HTERT RPE-1 (cell line): ENCODE measurements around the gene LRIG3.

ENCODE experiments used
- in situ Hi-C: fragments of 300-500 bp; cut with MboI; formaldehyde crosslinking; loops from 4 replicates; pipeline ENCODE4 v1.14.3; 2020; ENCODE audit warnings: low sequenced_read_pairs

Gene LRIG3

DNA sequence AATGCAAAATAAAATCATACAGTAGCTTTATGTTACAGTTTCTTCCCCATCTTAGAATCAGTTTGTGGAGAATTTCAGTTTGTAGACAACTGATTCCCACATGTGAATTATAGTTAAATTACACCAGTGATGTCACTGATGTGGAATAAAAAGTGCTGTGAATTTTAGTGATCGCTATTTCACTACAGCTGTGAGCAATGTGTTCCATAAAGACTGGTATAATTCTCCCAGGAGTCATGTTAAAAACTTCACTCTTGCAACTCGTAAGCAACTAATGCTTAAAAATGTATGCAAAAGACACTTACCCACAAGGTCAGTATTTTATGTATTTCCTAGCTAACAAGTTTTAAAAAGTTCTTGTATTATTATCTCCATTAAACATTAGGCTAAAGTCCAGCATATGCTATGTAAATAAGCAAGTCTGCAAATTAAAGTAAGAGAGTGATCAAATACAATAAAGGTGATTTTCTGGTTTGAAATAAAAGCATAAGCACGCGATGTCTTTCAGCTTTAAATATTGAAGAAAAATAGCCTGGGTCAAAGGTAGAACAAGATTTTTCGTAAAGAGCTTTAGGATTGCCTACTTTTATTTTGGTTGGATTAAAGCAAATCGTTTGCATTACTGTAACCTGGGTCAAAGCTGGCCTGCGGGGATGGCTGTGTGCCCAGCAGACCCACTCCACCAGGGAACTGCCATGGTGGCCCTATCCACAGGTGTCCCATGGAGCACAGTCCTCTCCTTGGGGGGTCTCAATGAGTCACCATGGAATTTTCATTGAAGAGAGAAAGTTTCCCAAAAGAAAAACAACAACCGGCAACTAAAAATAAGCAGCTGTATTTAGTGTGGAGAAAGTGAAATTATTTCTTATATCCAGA is 12.7 kb upstream of the LRIG3 start:
- in situ Hi-C loops = no loop called here

DNA sequence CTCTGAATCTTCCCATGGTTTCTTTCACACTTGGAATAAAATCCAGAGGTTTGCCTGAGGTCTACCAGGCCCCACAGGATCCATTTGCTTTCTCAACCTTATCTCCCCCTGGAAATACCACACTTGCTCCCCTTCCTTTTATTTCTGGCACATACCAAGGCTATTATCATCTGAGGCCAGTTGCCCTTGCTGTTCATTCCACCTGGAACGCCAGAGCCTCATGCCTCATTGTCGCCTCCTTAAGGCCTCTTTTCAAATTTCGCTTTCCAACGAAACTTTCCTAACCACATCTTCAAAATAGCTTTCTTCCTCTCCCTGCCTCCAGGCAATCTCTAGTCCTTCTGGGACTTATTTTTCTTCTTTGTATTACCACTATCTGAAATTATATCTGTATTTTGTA is 11.2 kb upstream of the LRIG3 start:
- in situ Hi-C loops = no loop called here

GRCh38 chr12:58930770-58931324 is 10.5 kb upstream of the LRIG3 start:
- in situ Hi-C loops = no loop called here

DNA sequence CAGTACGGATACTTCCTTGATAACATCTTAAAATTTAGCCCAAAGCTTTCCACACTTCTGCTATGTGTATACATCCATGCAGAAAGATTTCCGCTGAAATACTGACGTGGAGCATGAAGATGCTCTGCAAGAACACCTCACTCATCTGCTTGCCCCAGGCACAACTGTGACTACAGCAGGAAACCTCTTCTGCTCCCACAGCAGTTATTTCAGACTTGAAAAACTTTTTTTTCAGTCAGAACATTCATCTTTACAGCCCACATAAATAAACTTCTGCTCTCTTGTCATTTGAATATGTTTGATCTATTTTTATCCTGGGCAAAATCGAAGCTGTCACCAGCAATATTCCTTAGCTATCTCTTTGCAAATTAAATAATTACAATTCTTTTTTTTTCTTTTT is 6.8 kb upstream of the LRIG3 start:
- in situ Hi-C loops = no loop called here

DNA sequence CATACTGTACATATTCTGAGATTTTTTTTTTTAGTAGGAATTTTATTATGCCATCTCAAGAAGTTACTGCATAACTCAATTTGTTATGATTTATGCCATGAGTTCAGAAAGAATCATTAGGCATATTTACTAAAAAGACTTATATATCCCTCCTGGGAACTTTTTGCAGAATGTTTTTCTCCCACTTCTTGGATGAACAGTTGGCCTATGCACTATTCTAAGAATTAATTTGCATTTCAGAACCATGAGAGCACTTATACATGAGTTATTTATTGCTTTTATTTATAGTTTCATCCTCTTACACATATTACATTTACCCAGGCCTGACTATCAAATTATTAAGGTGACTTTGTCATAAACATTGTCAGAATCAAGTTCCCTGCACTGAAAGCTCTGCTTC is 6.3 kb upstream of the LRIG3 start:
- in situ Hi-C loops = no loop called here

- in situ Hi-C loops = no loop called here
Measured at GRCh38 chr12:58925751-58926150, 5.4 kb upstream of the LRIG3 start.

DNA sequence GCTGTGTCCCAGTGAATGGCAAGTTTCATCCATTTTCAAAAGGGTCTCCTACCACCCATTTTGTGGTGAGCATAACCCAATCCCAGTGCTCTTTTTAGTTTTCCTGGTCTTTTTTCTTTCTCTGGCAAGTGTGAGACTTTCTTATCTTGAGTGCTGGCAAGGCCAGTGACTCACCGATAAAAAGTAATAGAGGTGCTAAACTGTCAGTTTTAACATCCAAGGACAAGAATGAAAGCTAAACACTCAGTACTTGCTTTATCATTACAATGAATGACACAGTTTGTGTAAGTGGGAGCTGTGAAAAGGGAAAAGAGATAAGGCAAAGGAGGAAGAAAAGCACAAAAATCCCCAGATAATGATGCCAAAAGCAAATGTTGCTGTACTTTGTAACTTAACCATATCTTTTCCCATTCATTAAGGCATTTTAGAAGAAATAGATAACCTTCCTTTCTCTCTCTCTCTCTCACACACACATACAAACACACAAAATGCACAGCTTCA is 4.9 kb upstream of the LRIG3 start:
- in situ Hi-C loops = no loop called here

DNA sequence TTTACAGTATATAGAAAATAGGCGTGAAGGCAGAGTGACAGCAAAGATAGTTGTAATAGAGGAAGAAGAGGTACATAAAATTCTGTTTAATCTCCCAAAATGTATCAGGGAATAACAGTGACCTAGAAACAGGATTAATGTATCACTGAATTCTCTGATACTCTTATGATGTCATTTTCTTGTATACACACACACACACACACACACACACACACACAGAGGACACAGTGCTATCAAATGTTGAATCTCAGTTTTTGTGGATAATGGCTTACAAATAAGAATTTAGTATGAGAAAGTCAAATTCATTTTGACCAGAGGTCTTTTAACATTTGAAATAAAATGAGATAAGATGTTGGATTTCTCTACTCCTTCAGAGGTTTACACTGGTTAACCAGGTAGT is 4.3 kb upstream of the LRIG3 start:
- in situ Hi-C loops = no loop called here

GRCh38 chr12:58923781-58924180 is 3.5 kb upstream of the LRIG3 start:
- in situ Hi-C loops = no loop called here

- in situ Hi-C loops = no loop called here
Measured at GRCh38 chr12:58922849-58923248, 2.5 kb upstream of the LRIG3 start.

DNA sequence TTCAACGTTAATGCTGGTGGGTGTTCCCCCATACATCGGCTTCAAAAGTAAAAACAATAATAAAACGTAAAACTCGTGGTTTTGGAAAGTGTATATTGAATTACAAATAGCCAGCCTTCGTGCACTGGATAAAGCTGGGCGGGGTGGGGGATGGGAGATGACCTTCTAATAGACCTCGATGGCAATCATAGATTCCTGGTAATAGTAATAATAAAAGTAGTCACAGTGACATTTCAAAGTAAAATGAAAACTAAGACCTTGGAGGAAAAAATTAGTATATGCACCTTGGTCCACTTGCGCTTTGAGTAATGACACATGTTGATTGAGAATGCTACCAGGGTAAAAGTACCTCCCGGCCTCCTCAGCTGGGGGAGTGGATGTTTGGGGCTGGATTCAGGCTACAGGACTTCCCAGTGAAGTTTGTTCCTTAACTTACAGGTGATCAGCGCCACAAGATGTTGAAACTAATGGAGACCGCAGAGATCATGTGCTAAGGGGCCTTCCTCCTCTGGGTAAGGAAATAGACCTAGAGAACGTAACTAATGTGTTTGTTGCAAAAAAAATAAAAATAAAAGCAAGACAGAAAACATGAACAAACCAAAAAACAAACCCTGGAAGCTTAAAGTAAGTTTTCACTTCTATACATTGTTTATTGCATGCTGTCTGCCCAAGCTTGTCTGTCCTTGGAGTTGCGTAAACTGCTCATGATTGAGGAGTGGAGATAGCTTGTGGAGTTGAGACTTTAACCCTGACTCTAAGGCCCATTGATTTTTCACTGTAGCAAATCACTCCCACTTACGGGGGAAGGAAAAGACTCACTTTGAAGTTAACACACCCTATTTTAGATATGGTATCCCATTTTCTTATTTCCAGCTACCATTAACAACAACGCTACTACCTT is 907 bp upstream of the LRIG3 start:
- in situ Hi-C loops = no loop called here

DNA sequence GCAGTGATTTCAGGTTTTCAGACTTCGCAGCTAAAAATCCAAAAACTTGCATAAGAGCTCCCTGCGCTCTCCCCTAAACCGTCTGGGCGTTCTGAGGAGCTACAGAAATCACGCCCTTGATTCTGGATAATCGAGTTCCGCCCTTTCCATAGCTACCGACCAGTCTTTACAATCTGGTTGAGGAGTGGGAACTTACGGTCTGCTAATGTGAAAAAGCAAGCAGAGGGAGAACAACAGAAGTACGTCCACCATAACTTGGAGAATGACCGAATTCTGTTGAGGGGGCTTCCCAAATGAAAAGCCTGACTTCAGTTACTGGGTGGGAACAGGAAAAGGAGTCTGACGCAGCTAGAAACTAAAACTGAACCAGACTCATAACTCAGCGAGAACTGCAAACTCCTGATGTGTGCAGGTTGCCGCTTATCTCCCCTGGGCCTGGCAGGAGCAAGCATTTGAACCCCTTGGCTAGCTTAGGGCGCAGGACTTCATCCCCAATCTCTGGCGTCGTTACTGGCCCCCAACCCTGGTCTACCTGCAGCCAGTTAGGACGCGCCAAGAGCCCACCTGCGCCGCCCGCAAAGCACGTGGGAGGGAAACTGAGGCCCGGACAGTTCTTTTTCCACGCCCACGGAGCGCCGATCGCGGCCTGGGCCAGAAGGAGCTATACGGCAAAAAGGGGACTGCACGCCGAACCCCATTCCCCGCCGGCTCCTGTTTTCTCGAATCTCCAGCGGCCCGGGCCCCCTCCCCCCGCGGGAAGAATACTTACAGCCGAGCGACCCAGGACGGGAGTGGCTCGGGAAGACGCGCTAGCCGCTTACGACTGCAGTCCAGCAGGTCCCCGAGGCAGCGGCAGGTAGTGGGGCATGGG is 838 bp downstream of the LRIG3 start:
- in situ Hi-C loops = no loop called here

GRCh38 chr12:58918469-58918844 is 1.8 kb downstream of the LRIG3 start:
- in situ Hi-C loops = no loop called here

GRCh38 chr12:58917699-58918468 is 2.4 kb downstream of the LRIG3 start:
- in situ Hi-C loops = no loop called here

GRCh38 chr12:58916921-58917511 is 3.3 kb downstream of the LRIG3 start:
- in situ Hi-C loops = no loop called here

GRCh38 chr12:58916161-58916621 is 4.1 kb downstream of the LRIG3 start:
- in situ Hi-C loops = no loop called here

- in situ Hi-C loops = no loop called here
Measured at GRCh38 chr12:58915634-58916033, 4.7 kb downstream of the LRIG3 start.

DNA sequence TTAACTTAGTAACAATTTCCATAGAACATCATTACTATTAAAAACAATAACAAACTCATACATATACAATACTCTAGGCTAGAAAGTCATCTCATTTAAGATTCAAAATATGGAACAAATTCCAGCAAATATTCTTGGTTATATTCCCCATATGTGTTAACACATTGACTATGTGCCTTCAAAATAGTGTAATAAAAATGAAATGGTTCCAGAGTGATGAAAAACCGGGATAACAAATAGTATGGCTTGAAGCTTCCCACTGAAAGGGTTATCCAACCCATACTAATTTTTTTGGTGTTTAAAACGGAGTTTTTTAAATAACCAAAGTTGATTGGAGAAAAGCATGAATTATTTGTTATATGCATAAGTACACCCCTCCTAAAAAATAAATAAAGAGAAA is 5.3 kb downstream of the LRIG3 start:
- in situ Hi-C loops = no loop called here

- in situ Hi-C loops = no loop called here
Measured at GRCh38 chr12:58914457-58914856, 5.8 kb downstream of the LRIG3 start.
